Measurements from ENCODE around the gene SLFNL1. TPM values are rescaled to one million over a fixed set of nuclear protein-coding genes. Genes with fewer than 3 reads are reported as not detected.

Gene SLFNL1
- total RNA-seq, 3 donors from 2014 or later = 0.16 to 0.66 (median 0.29) TPM

GRCh38 chr1:41009466-41009865 is 12.1 kb downstream of the SLFNL1 start:
- Histone ChIP-seq H3K4me3 (no peak overlapping the region), H3K27me3 (no peaks in the 10 kb centered on the region), H3K9me3 (no peaks in the 10 kb centered on the region), H3K36me3 (no peaks in the 10 kb centered on the region), H3K27ac (no peak overlapping the region), H3K4me1 (no peaks in the 10 kb centered on the region)
- intact Hi-C loops (cut with DNase I; ENCODE audit: low total_unique reads) = loop anchor here (5.0 kb wide), 1 partner anchor 1038 kb away; no protein-coding TSS in a partner anchor
- DNase-seq (ENCODE audit: low spot score in 2 of 2) = no peak
- no peak for TF ChIP-seq CTCF (IDR thresholded peaks at IDR 0.05)
- TF ChIP-seq POLR2A (IDR thresholded peaks at IDR 0.05) = no peak
- no peak for TF ChIP-seq POLR2AphosphoS5 (IDR thresholded peaks at IDR 0.05)

- H3K4me3 ChIP-seq = no peak overlapping the region
- peak in 1 of 2 donors; percentile 43 for DNase-seq (ENCODE audit: low spot score in 2 of 2)
- peak overlapping the region; percentile 22 to 38 for H3K27ac ChIP-seq
- H3K9me3 ChIP-seq = no peaks in the 10 kb centered on the region
- H3K36me3 ChIP-seq = no peaks in the 10 kb centered on the region
- no peaks in the 10 kb centered on the region for H3K27me3 ChIP-seq
- intact Hi-C loops (cut with DNase I; ENCODE audit: low total_unique reads) = loop anchor here (5.0 kb wide), 1 partner anchor 1040 kb away; no protein-coding TSS in a partner anchor
- H3K4me1 ChIP-seq = peaks cover 5% of the 10 kb centered on the region in 2 donors
- TF ChIP-seq CTCF (IDR thresholded peaks at IDR 0.05) (no peak), POLR2AphosphoS5 (IDR thresholded peaks at IDR 0.05) (no peak), POLR2A (IDR thresholded peaks at IDR 0.05) (no peak)
Observed at GRCh38 chr1:41006942-41007865, 14.3 kb downstream of the SLFNL1 start.

GRCh38 chr1:41005876-41006275 is 15.6 kb downstream of the SLFNL1 start:
- no peak overlapping the region for H3K4me3 ChIP-seq
- no peaks in the 10 kb centered on the region for H3K36me3 ChIP-seq
- no peak overlapping the region for H3K27ac ChIP-seq
- H3K9me3 ChIP-seq = no peaks in the 10 kb centered on the region
- DNase-seq (ENCODE audit: low spot score in 2 of 2) = no peak
- no peak for TF ChIP-seq POLR2AphosphoS5 (IDR thresholded peaks at IDR 0.05)
- intact Hi-C loops (cut with DNase I; ENCODE audit: low total_unique reads) = loop anchor here (5.0 kb wide), 1 partner anchor 1041 kb away; no protein-coding TSS in a partner anchor
- no peaks in the 10 kb centered on the region for H3K27me3 ChIP-seq
- H3K4me1 ChIP-seq = peaks cover 5% of the 10 kb centered on the region in 2 donors

GRCh38 chr1:41003640-41004220 is 17.8 kb downstream of the SLFNL1 start:
- H3K4me1 ChIP-seq = peaks cover 5% of the 10 kb centered on the region in 2 donors
- no peaks in the 10 kb centered on the region for H3K36me3 ChIP-seq
- H3K27me3 ChIP-seq = no peaks in the 10 kb centered on the region
- H3K27ac ChIP-seq = peak overlapping the region; percentile 21 to 36
- no peak overlapping the region for H3K4me3 ChIP-seq
- peak; percentile 86 to 95 for DNase-seq (ENCODE audit: low spot score in 2 of 2)
- no peak for TF ChIP-seq POLR2A (IDR thresholded peaks at IDR 0.05)
- TF ChIP-seq POLR2AphosphoS5 (IDR thresholded peaks at IDR 0.05) = peak; percentile 49 to 67 (median 54)
- peak; percentile 14 to 55 (median 42) for TF ChIP-seq CTCF (IDR thresholded peaks at IDR 0.05)
- H3K9me3 ChIP-seq = no peaks in the 10 kb centered on the region
- intact Hi-C loops (cut with DNase I; ENCODE audit: low total_unique reads) = no loop called here

- H3K4me1 ChIP-seq = peaks cover 5% of the 10 kb centered on the region in 2 donors
- DNase-seq (ENCODE audit: low spot score in 2 of 2) = no peak
- TF ChIP-seq CTCF (IDR thresholded peaks at IDR 0.05) = no peak
- TF ChIP-seq POLR2A (IDR thresholded peaks at IDR 0.05) = no peak
- no peak for TF ChIP-seq POLR2AphosphoS5 (IDR thresholded peaks at IDR 0.05)
- intact Hi-C loops (cut with DNase I; ENCODE audit: low total_unique reads) = no loop called here
- H3K9me3 ChIP-seq = no peaks in the 10 kb centered on the region
- H3K36me3 ChIP-seq = no peaks in the 10 kb centered on the region
- peak overlapping the region; percentile 21 to 36 for H3K27ac ChIP-seq
- no peak overlapping the region for H3K4me3 ChIP-seq
- no peaks in the 10 kb centered on the region for H3K27me3 ChIP-seq
Observed at GRCh38 chr1:41003127-41003639, 18.3 kb downstream of the SLFNL1 start.
